Measurements from ENCODE around the gene SAMD11.
"Not testable (repeated sequence)": the region's sequence is repeated elsewhere in the genome, so short reads cannot be mapped to it uniquely, and the experiment has no call there.

Gene SAMD11, protein sequence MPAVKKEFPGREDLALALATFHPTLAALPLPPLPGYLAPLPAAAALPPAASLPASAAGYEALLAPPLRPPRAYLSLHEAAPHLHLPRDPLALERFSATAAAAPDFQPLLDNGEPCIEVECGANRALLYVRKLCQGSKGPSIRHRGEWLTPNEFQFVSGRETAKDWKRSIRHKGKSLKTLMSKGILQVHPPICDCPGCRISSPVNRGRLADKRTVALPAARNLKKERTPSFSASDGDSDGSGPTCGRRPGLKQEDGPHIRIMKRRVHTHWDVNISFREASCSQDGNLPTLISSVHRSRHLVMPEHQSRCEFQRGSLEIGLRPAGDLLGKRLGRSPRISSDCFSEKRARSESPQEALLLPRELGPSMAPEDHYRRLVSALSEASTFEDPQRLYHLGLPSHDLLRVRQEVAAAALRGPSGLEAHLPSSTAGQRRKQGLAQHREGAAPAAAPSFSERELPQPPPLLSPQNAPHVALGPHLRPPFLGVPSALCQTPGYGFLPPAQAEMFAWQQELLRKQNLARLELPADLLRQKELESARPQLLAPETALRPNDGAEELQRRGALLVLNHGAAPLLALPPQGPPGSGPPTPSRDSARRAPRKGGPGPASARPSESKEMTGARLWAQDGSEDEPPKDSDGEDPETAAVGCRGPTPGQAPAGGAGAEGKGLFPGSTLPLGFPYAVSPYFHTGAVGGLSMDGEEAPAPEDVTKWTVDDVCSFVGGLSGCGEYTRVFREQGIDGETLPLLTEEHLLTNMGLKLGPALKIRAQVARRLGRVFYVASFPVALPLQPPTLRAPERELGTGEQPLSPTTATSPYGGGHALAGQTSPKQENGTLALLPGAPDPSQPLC

DNA sequence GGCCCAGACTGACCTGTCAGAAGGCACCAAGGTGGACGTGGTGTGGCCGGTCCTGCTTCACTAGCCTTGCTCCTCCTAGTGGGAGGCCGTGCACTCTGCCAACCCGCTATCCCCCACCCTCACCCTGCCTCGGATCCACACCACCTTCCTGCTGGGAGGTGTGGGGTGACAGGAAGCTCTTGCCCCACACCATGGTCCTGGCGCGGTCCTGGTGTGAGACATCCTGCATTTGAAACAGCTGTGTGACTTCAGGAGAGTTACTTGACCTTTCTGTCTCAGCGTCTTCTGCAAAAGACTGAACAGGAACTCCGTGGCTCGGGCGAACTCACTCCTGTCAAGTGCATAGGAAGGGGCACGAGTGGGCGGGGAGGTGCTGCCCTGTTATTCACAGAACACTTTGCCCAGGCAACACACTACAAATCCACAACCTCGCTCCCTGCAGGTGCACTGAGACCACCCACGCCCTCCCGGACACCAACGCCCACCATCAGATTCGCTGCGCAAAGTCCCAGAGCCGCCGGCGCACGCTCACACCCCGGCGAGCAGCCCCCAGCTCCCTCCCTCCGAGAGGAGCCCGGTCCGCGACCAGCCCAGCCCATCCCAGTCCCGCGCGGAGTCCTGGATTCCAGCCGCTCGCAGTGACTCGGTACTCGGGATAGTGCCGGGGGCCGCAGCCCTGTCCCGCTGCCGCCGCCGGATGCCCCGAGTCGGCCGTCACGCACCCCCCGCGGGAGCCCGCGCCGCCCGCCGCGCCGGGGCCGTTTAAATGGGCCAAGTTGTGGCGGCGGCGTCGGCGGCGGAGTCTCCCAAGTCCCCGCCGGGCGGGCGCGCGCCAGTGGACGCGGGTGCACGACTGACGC lies at the start of gene SAMD11:
TSS of gene SAMD11 (plus strand) at position 793 of the 860 bp plus-strand sequence. CDS start 509 bp downstream, outside the sequence.
- Histone ChIP-seq H2AFZ (peak within 1 kb of the TSS; percentile 46), H3K9ac (no peak within 1 kb of the TSS), H3K4me2 (ENCODE audit: low read length) (peak within 1 kb of the TSS; percentile 67), H3K27ac (no peak within 1 kb of the TSS), H3K79me2 (no peaks in the 10 kb centered on the region), H3K4me3 (ENCODE audit: low read depth, low read length) (peak within 1 kb of the TSS; percentile 22), H3K9me3 (ENCODE audit: control insufficient read depth, low read length) (no peaks in the 10 kb centered on the region), H3K36me3 (ENCODE audit: control insufficient read depth, insufficient read depth, low read length) (no peaks in the 10 kb centered on the region), H3K27me3 (ENCODE audit: control insufficient read depth, insufficient read depth, low read length) (no peaks in the 10 kb centered on the region), H3K4me1 (peaks cover 4% of the 10 kb centered on the region)
- TF ChIP-seq, protein P1, sequence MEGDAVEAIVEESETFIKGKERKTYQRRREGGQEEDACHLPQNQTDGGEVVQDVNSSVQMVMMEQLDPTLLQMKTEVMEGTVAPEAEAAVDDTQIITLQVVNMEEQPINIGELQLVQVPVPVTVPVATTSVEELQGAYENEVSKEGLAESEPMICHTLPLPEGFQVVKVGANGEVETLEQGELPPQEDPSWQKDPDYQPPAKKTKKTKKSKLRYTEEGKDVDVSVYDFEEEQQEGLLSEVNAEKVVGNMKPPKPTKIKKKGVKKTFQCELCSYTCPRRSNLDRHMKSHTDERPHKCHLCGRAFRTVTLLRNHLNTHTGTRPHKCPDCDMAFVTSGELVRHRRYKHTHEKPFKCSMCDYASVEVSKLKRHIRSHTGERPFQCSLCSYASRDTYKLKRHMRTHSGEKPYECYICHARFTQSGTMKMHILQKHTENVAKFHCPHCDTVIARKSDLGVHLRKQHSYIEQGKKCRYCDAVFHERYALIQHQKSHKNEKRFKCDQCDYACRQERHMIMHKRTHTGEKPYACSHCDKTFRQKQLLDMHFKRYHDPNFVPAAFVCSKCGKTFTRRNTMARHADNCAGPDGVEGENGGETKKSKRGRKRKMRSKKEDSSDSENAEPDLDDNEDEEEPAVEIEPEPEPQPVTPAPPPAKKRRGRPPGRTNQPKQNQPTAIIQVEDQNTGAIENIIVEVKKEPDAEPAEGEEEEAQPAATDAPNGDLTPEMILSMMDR (IDR thresholded peaks at IDR 0.05), result no peak

DNA sequence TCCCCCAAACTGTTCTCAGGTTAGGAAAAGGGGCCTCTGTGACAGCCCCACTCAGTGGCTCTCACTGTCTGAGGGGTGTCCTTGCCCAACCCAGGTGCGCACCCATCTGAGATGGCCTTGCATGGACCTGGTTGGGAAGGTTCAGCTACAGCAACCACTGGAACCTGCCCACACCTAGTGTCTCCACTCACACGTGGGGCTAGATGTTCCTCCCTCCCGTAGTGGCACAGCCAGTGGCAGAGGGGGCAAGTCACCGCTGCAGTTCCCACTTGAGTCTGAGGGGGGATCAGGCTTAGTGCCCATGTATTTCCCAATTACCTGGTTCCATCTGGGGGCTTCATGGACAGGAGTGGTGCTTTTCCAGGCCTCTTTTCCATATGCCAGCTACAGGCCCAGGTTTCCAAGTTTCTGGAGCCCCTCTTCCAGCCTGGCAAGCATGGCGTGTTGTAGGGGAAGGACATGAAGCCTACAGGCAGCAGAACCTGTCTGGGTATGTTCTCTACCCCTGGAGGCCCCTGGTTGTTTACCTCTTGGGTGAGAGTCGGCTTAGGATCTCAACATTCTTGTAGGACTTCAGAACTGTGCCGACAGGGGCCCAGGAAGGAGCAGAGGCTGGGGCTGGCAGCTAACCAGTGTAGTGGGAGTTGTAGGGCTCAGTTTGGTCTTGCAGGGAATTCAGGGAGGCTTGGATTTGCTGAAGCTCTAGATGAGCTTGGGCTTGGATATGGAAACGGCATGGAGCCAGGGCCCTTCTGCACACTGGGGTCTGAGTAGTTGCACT lies 47.1 kb upstream of the SAMD11 start:
- H2AFZ ChIP-seq; H3K36me3 ChIP-seq (ENCODE audit: control insufficient read depth, insufficient read depth, low read length); H3K9ac ChIP-seq; H3K4me3 ChIP-seq (ENCODE audit: low read depth, low read length); H3K27me3 ChIP-seq (ENCODE audit: control insufficient read depth, insufficient read depth, low read length); H3K79me2 ChIP-seq; H3K4me2 ChIP-seq (ENCODE audit: low read length); H3K4me1 ChIP-seq; H3K27ac ChIP-seq; H3K9me3 ChIP-seq (ENCODE audit: control insufficient read depth, low read length): not testable (repeated sequence)

DNA sequence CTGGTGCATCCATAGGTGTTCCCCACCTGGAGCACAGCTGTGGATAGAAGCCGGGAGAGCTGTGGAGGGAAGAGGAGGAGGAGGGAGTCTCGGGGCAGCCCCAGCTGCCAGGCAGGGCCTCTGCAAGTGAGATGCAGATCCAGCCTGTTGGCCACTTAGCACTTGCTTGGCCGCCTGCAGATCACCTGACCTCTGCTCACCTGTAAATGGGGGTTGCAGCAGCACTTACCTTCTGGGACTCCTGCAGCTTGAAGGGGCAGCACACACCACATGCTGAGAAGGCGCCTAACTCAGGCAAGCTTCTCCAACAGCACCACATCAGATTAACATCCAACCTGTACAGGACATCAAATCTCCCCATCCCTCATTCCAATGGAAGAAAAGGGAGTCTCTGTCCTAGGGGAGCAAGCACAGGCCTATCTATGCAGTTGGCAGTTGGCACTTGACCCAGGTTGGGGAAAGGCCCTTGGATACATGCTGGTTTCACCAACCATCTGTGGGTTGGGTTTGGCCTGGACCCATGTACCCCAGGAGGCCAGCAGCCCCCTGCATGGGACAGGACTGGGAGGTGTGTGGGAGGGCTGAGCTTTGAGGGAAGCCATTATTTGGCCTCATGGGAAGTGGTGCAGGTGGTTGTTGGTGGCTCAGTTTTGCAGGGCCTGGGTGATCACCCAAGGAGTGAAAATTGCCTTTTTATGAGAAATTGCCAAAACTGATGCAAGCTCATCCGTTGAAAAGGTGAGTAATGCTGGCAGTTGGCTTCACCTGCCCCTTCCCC lies 46.3 kb upstream of the SAMD11 start:
- not testable (repeated sequence) for H3K27me3 ChIP-seq (ENCODE audit: control insufficient read depth, insufficient read depth, low read length); H3K36me3 ChIP-seq (ENCODE audit: control insufficient read depth, insufficient read depth, low read length); H3K4me2 ChIP-seq (ENCODE audit: low read length)

DNA sequence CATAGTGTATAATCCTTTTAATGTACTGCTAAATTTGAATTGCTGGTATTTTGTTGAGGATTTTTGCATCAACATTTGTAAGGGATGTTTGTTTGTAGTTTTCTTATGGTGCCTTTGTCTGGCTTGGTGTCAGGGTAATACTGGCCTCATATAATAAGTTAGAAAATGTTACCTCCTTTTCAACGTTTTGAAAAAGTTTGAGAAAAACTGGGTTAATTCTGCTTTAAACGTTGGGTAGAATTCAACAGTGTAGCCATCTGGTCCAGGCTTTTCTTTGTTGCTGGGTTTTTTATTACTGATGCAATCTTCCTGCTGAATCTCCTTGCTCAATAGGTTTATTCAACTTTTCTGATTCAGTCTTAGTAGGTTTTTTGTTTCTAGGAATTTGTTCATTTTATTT lies 43.2 kb upstream of the SAMD11 start:
- H3K27me3 ChIP-seq (ENCODE audit: control insufficient read depth, insufficient read depth, low read length), result not testable (repeated sequence)

More for the DNA sequence above, 46.3 kb upstream of the SAMD11 start:
- H3K4me3 ChIP-seq (ENCODE audit: low read depth, low read length); H3K27ac ChIP-seq; H2AFZ ChIP-seq; H3K79me2 ChIP-seq; H3K9me3 ChIP-seq (ENCODE audit: control insufficient read depth, low read length); H3K9ac ChIP-seq; H3K4me1 ChIP-seq: not testable (repeated sequence)

DNA sequence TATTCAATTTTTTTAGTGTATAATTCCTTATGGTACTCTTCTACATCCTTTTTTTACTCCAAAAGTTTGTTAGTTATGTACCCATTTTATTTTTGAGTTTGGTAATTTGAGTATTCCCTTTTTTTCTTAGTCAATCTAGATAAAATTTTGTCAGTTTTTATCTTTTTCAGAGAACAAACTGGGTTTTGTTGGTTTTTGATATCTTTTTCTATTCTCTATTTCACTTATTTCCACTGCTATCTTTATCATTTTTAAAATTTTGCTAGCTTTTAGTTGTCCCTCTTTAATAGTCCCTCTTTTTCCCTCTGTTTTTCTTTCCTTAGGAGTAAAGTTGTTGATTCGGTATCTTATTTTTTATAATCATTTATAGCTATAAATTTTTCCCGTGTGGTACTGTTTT lies 42.8 kb upstream of the SAMD11 start:
- not testable (repeated sequence) for H3K4me3 ChIP-seq (ENCODE audit: low read depth, low read length); H2AFZ ChIP-seq; H3K9ac ChIP-seq; H3K79me2 ChIP-seq; H3K4me2 ChIP-seq (ENCODE audit: low read length); H3K36me3 ChIP-seq (ENCODE audit: control insufficient read depth, insufficient read depth, low read length); H3K9me3 ChIP-seq (ENCODE audit: control insufficient read depth, low read length); H3K27me3 ChIP-seq (ENCODE audit: control insufficient read depth, insufficient read depth, low read length); H3K4me1 ChIP-seq; H3K27ac ChIP-seq

More for the DNA sequence above, 43.2 kb upstream of the SAMD11 start:
- not testable (repeated sequence) for H3K9me3 ChIP-seq (ENCODE audit: control insufficient read depth, low read length); H3K4me3 ChIP-seq (ENCODE audit: low read depth, low read length); H3K9ac ChIP-seq; H3K4me2 ChIP-seq (ENCODE audit: low read length); H3K36me3 ChIP-seq (ENCODE audit: control insufficient read depth, insufficient read depth, low read length); H3K4me1 ChIP-seq; H3K79me2 ChIP-seq; H3K27ac ChIP-seq; H2AFZ ChIP-seq

Measured in parathyroid adenoma (tissue), 2 donors.